ENCODE results near the gene KCMF1. TPM values are rescaled to one million over a fixed set of nuclear protein-coding genes. Genes with fewer than 3 reads are reported as not detected.

Gene KCMF1
- total and polyA plus RNA-seq, 9 donors, result 37.3 to 42.0 (median 39.1) TPM

DNA sequence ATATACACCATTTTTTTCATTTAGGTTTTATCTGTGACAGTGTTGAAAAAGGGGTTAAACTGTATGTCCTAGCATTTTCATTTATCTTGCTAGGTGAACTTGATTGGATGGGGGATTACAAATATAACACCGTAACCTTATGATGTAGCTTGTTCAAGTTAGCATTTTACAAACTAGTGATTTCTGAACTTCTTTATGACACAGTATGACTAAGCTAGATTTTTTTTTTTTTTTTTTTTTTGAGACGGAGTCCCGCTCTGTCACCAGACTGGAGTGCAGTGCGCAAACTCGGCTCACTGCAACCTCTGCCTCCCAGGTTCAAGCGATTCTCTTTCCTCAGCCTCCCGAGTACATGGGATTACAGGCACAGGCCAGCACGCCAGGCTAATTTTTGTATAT is 47.1 kb downstream of the KCMF1 start:
- Histone ChIP-seq H3K36me3 (ENCODE audit: control insufficient read depth, insufficient read depth, low read length) (no peaks in the 10 kb centered on the region), H3K4me3 (ENCODE audit: low read length) (no peak overlapping the region), H3K27me3 (ENCODE audit: control insufficient read depth, insufficient read depth, low read length) (no peaks in the 10 kb centered on the region), H3K9me3 (replicated peaks; ENCODE audit: control insufficient read depth, low read depth, low read length) (no peaks in the 10 kb centered on the region), H3K27ac (ENCODE audit: low read length) (no peak overlapping the region), H3K4me1 (ENCODE audit: control insufficient read depth, insufficient read depth, low read length) (no peaks in the 10 kb centered on the region)
- no CpG with 5 or more reads among the region's 8 CpGs for WGBS (ENCODE audit: insufficient coverage)
- no peak for DNase-seq

DNA sequence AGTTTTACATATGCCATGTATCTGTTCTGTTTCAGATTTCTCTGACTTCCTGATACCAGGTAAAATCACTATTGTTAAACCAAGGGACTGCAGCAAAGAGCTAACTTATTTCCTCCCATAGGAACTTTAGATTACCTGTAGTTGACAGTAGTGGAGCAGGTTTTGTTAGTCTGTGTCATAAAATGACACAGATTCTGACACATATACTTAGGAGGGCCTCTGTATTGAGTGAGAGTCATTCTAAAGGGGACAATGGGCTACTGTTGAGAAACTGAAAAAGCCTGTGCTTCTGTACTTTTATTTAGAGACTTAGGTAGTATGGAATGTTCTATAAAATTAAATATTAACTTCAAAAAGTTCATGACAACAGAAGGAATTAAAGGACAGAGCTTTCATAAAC is 48.2 kb downstream of the KCMF1 start:
- no peak for DNase-seq
- H3K27me3 ChIP-seq (ENCODE audit: control insufficient read depth, insufficient read depth, low read length), result no peaks in the 10 kb centered on the region
- H3K27ac ChIP-seq (ENCODE audit: low read length), result no peak overlapping the region
- no peaks in the 10 kb centered on the region for H3K4me1 ChIP-seq (ENCODE audit: control insufficient read depth, insufficient read depth, low read length)
- no peaks in the 10 kb centered on the region for H3K9me3 ChIP-seq (replicated peaks; ENCODE audit: control insufficient read depth, low read depth, low read length)
- no peaks in the 10 kb centered on the region for H3K36me3 ChIP-seq (ENCODE audit: control insufficient read depth, insufficient read depth, low read length)
- H3K4me3 ChIP-seq (ENCODE audit: low read length), result no peak overlapping the region

DNA sequence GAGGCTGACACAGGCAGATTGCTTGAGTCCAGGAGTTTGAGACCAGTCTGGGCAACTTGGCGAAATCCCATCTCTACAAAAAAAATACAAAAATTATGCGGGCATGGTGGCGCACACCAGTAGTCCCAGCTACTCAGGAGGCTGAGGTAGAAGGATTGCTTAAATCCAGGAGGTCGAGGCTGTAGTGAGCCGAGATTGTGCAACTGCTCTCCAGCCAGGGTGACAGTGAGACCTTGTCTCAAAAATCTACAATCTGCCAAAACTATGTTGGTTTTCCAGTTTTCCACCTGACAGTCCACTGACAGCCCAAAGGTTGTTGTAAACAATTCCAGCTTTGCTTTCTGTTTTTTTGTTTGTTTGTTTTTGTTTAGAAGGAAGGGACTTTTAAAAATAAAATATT is 51.3 kb downstream of the KCMF1 start:
- no peak overlapping the region for H3K27ac ChIP-seq (ENCODE audit: low read length)
- H3K27me3 ChIP-seq (ENCODE audit: control insufficient read depth, insufficient read depth, low read length), result no peaks in the 10 kb centered on the region
- H3K36me3 ChIP-seq (ENCODE audit: control insufficient read depth, insufficient read depth, low read length), result no peaks in the 10 kb centered on the region
- H3K9me3 ChIP-seq (replicated peaks; ENCODE audit: control insufficient read depth, low read depth, low read length), result no peaks in the 10 kb centered on the region
- no peaks in the 10 kb centered on the region for H3K4me1 ChIP-seq (ENCODE audit: control insufficient read depth, insufficient read depth, low read length)
- DNase-seq, result no peak
- H3K4me3 ChIP-seq (ENCODE audit: low read length), result no peak overlapping the region
- no CpG with 5 or more reads among the region's 5 CpGs for WGBS (ENCODE audit: insufficient coverage)

DNA sequence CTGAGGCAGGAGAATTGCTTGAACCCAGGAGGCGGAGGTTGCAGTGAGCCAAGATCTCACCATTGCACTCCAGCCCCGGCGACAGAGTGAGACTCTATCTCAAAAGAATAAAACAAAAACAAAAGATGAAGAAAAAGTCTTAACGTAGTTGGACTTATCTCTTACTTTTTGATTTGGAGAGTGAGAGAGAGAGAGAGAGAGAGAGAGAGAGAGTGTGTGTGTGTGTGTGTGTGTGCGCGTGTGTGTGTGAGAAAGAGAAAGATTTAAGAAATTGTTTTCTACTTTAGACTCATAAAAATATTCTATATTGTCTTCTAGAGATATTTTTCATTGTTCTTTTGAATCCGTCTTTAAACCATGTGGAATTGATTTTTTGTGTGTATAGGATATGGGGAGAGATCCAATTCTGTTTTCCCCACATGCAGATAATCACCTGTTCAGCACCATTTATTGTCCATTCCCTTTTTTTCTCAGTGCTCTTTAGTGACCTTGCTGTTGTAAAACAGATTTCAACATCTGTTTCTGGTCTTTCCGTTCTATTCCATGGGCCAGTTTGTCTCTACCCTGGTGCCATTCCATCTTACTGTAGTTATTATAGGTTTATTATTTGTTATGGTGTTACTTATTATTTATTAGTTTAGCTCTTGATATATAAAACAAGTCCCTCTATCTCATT is 53.5 kb downstream of the KCMF1 start:
- Histone ChIP-seq H3K27me3 (ENCODE audit: control insufficient read depth, insufficient read depth, low read length) (no peaks in the 10 kb centered on the region), H3K4me1 (ENCODE audit: control insufficient read depth, insufficient read depth, low read length) (no peaks in the 10 kb centered on the region), H3K4me3 (ENCODE audit: low read length) (no peak overlapping the region), H3K36me3 (ENCODE audit: control insufficient read depth, insufficient read depth, low read length) (peaks cover 11% of the 10 kb centered on the region), H3K27ac (ENCODE audit: low read length) (no peak overlapping the region), H3K9me3 (replicated peaks; ENCODE audit: control insufficient read depth, low read depth, low read length) (no peaks in the 10 kb centered on the region)
- DNase-seq, result no peak
- no CpG with 5 or more reads among the region's 8 CpGs for WGBS (ENCODE audit: insufficient coverage)

DNA sequence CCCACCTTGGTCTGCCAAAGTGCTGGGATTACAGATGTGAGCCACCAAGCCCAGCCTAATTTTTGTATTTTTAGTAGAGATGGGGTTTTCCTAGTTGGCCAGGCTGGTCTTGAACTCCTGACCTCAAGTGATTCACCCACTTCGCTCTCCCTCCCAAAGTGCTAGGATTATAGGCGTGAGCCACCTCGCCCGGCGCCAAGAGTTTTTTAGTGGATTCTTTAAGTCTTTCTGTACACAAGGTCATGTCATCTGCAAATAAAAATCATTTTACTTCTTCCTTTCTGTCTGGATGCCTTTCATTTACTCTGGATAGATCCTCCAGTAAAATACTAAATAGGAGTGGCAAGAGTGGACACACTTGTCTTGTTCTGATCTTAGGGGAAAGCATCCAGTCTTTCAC is 61.7 kb downstream of the KCMF1 start:
- Histone ChIP-seq H3K4me1 (ENCODE audit: control insufficient read depth, insufficient read depth, low read length) (no peaks in the 10 kb centered on the region), H3K36me3 (ENCODE audit: control insufficient read depth, insufficient read depth, low read length) (peaks cover 31% of the 10 kb centered on the region), H3K9me3 (replicated peaks; ENCODE audit: control insufficient read depth, low read depth, low read length) (no peaks in the 10 kb centered on the region), H3K27me3 (ENCODE audit: control insufficient read depth, insufficient read depth, low read length) (no peaks in the 10 kb centered on the region), H3K4me3 (ENCODE audit: low read length) (no peak overlapping the region), H3K27ac (ENCODE audit: low read length) (no peak overlapping the region)
- WGBS (ENCODE audit: insufficient coverage), result no CpG with 5 or more reads among the region's 5 CpGs
- DNase-seq, result no peak

DNA sequence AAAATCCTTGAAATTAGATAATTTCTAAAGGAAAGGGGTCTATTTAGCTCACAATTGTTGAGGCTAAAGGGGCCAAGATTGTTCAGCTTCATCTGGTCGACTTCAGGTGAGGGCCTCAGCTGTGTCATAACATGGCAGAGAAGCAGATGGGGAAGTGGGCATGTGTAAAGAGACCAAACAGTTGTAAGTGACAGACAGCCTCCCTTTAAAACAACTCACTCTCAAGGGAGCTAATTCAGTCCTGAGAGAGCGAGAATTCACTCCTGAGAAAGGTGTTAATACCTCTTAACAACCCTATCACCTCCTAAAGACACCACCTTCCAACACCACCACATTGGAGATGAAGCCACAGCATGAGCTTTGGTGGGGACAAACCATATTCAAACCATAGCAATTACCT is 62.4 kb downstream of the KCMF1 start:
- peaks cover 31% of the 10 kb centered on the region for H3K36me3 ChIP-seq (ENCODE audit: control insufficient read depth, insufficient read depth, low read length)
- no peaks in the 10 kb centered on the region for H3K9me3 ChIP-seq (replicated peaks; ENCODE audit: control insufficient read depth, low read depth, low read length)
- H3K27me3 ChIP-seq (ENCODE audit: control insufficient read depth, insufficient read depth, low read length), result no peaks in the 10 kb centered on the region
- no CpG with 5 or more reads among the region's 2 CpGs for WGBS (ENCODE audit: insufficient coverage)
- H3K4me3 ChIP-seq (ENCODE audit: low read length), result no peak overlapping the region
- no peak for DNase-seq
- no peak overlapping the region for H3K27ac ChIP-seq (ENCODE audit: low read length)
- no peaks in the 10 kb centered on the region for H3K4me1 ChIP-seq (ENCODE audit: control insufficient read depth, insufficient read depth, low read length)

DNA sequence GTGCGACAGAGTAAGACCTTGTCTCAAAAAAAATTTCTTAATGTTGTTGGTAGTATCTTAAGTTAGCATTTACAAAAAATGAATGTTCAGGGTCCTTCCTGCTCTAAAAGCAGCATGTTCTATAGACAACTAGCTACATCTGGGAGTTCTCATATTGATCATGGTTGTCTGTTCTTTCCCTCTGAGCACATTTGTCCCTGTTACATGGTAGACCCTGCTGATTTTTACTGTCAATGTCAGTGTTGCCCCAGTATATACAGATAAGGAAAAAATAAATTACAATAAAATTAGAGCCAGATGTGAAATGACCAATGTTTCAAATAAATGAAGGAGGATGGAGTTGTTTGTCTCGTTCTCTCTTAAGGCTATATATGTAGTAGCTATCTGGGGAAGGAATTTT is 63.2 kb downstream of the KCMF1 start:
- Histone ChIP-seq H3K4me3 (ENCODE audit: low read length) (no peak overlapping the region), H3K27me3 (ENCODE audit: control insufficient read depth, insufficient read depth, low read length) (no peaks in the 10 kb centered on the region), H3K4me1 (ENCODE audit: control insufficient read depth, insufficient read depth, low read length) (no peaks in the 10 kb centered on the region), H3K36me3 (ENCODE audit: control insufficient read depth, insufficient read depth, low read length) (peaks cover 24% of the 10 kb centered on the region), H3K9me3 (replicated peaks; ENCODE audit: control insufficient read depth, low read depth, low read length) (no peaks in the 10 kb centered on the region), H3K27ac (ENCODE audit: low read length) (no peak overlapping the region)
- DNase-seq, result no peak
- WGBS (ENCODE audit: insufficient coverage), result 89% methylated on average over 1 of the region's 2 CpGs

DNA sequence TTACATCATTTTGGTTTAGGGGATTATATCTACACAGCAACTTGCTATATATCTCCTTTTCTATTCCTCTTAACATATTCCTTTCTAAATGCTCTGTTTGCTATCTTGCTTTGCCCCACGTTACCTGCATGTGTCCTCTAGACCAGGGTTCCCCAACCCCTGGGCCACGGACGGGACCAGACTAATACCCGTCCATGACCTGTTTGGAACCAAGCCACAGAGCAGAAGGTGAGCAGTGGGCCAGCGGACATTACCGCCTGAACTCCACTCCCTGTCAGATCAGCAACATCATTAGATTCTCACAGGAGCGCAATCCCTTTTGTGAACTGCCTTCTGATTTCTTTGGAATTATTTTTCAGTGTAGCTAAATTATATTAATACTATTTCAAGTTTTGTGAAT is 66.7 kb downstream of the KCMF1 start:
- 94% methylated on average over 4 of the region's 7 CpGs for WGBS (ENCODE audit: insufficient coverage)

DNA sequence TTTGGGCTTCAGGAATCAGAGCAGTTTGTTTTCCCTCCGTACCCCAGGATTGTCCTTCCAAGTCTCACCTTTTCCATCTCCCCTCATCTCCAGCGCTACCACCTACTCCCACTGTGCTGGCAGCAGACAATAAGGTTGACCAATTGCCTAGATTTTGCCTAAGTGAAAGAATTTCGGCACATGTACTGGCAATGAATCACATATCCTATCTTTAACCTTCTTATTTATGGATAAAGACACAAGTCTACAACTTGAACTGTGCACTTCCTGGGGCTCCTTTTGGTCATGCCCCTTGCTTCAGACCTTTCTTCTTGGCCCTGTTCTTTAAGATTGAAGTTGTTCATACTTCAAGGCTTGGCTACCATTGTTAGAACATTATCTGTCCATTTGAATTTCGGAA is 71.4 kb downstream of the KCMF1 start:
- Histone ChIP-seq H3K36me3 (ENCODE audit: control insufficient read depth, insufficient read depth, low read length) (peaks cover 47% of the 10 kb centered on the region), H3K9me3 (replicated peaks; ENCODE audit: control insufficient read depth, low read depth, low read length) (no peaks in the 10 kb centered on the region), H3K4me3 (ENCODE audit: low read length) (no peak overlapping the region), H3K4me1 (ENCODE audit: control insufficient read depth, insufficient read depth, low read length) (no peaks in the 10 kb centered on the region), H3K27me3 (ENCODE audit: control insufficient read depth, insufficient read depth, low read length) (no peaks in the 10 kb centered on the region), H3K27ac (ENCODE audit: low read length) (no peak overlapping the region)
- 100% methylated on average over 3 of the region's 4 CpGs for WGBS (ENCODE audit: insufficient coverage)
- DNase-seq, result no peak

More for the DNA sequence above, 66.7 kb downstream of the KCMF1 start:
- H3K4me1 ChIP-seq (ENCODE audit: control insufficient read depth, insufficient read depth, low read length), result no peaks in the 10 kb centered on the region
- peaks cover 28% of the 10 kb centered on the region for H3K36me3 ChIP-seq (ENCODE audit: control insufficient read depth, insufficient read depth, low read length)
- no peak for DNase-seq
- no peaks in the 10 kb centered on the region for H3K9me3 ChIP-seq (replicated peaks; ENCODE audit: control insufficient read depth, low read depth, low read length)
- H3K27me3 ChIP-seq (ENCODE audit: control insufficient read depth, insufficient read depth, low read length), result no peaks in the 10 kb centered on the region
- H3K4me3 ChIP-seq (ENCODE audit: low read length), result no peak overlapping the region
- no peak overlapping the region for H3K27ac ChIP-seq (ENCODE audit: low read length)

DNA sequence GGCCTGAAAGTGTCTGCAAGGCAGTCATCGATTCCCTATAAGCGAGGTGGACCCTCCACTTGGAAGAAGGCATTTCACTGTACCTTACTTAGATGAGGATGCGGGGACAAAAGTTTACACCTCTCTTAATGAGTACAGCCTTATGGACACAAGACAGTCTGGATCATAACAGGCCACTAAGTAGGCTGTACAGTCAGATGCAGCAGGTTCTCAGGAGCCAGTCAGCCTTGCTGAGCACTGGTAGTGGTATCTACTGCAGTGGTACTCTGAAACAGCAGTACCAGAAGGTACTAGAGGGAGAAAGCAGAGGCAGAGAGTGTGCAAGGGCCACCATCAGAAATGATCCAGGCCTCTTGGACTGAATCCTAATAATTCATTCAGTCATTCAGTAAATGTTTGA is 77.6 kb downstream of the KCMF1 start:
- 80% methylated on average over 2 of the region's 3 CpGs for WGBS (ENCODE audit: insufficient coverage)

DNA sequence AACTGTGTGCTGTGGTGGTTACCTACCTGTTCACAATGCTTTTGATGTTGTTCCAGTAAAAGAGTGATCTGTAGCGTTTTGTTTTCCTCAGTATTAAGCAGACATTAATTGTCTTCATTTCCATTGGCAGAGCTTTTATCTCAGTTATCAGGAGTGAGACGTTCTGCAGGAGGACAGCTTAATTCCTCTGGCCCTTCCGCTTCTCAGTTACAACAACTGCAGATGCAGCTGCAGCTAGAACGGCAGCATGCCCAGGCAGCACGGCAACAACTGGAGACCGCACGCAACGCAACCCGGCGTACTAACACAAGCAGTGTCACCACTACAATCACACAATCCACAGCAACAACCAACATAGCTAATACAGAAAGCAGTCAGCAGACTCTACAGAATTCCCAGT is 78.3 kb downstream of the KCMF1 start:
- peaks cover 47% of the 10 kb centered on the region for H3K36me3 ChIP-seq (ENCODE audit: control insufficient read depth, insufficient read depth, low read length)
- H3K9me3 ChIP-seq (replicated peaks; ENCODE audit: control insufficient read depth, low read depth, low read length), result no peaks in the 10 kb centered on the region
- no peak overlapping the region for H3K4me3 ChIP-seq (ENCODE audit: low read length)
- H3K27me3 ChIP-seq (ENCODE audit: control insufficient read depth, insufficient read depth, low read length), result no peaks in the 10 kb centered on the region
- H3K27ac ChIP-seq (ENCODE audit: low read length), result no peak overlapping the region
- DNase-seq, result no peak
- H3K4me1 ChIP-seq (ENCODE audit: control insufficient read depth, insufficient read depth, low read length), result no peaks in the 10 kb centered on the region
- WGBS (ENCODE audit: insufficient coverage), result 71% methylated on average over 2 of the region's 10 CpGs

More for the DNA sequence above, 77.6 kb downstream of the KCMF1 start:
- Histone ChIP-seq H3K36me3 (ENCODE audit: control insufficient read depth, insufficient read depth, low read length) (peaks cover 50% of the 10 kb centered on the region), H3K27ac (ENCODE audit: low read length) (no peak overlapping the region), H3K4me3 (ENCODE audit: low read length) (no peak overlapping the region), H3K9me3 (replicated peaks; ENCODE audit: control insufficient read depth, low read depth, low read length) (no peaks in the 10 kb centered on the region), H3K27me3 (ENCODE audit: control insufficient read depth, insufficient read depth, low read length) (no peaks in the 10 kb centered on the region), H3K4me1 (ENCODE audit: control insufficient read depth, insufficient read depth, low read length) (no peaks in the 10 kb centered on the region)
- DNase-seq, result no peak

All from muscle of leg (tissue), 11 donors.